Astrocyte (in vitro differentiated cells and primary cell): ENCODE results near the gene MED13. TPM values are rescaled to one million over a fixed set of nuclear protein-coding genes. Genes with fewer than 3 reads are reported as not detected.
A peak's percentile ranks its signal among the peaks of the same experiment; 100 is the strongest.
"Not testable (repeated sequence)": the region's sequence is repeated elsewhere in the genome, so short reads cannot be mapped to it uniquely, and the experiment has no call there.

Experiments used
- DNase-seq: peaks from one replicate; pipeline ENCODE4 v3.0.0-alpha.2; 2010; ENCODE audit warnings: low read depth
- FAIRE-seq: peaks from 2 replicates; lab custom pipeline; 2011; peaks lifted over from hg19 to GRCh38; lab: Jason Lieb, UNC
- H2AFZ ChIP-seq: 2 replicates; pipeline ENCODE4 v1.6.0; 2012; ENCODE audit warnings: low read depth, low read length, inconsistent platforms
- H3K27ac ChIP-seq: 2 replicates; pipeline ENCODE4 v1.5.1; 2011; ENCODE audit warnings: low read depth, low read length, inconsistent platforms
- H3K27me3 ChIP-seq: 2 replicates; pipeline ENCODE4 v1.6.0; 2011; ENCODE audit warnings: low read length, inconsistent platforms; ENCODE audit not compliant: insufficient read depth
- H3K36me3 ChIP-seq: 2 replicates; pipeline ENCODE4 v1.5.1; 2011; ENCODE audit warnings: low read length, inconsistent platforms; ENCODE audit not compliant: insufficient read depth
- H3K4me1 ChIP-seq: 2 replicates; pipeline ENCODE4 v1.5.1; 2011; ENCODE audit warnings: low read length, inconsistent platforms; ENCODE audit not compliant: insufficient read depth
- H3K4me2 ChIP-seq: 2 replicates; pipeline ENCODE4 v1.6.0; 2012; ENCODE audit warnings: low read length, inconsistent platforms
- H3K4me3 ChIP-seq: 2 replicates; pipeline ENCODE4 v1.5.1; 2011; ENCODE audit warnings: low read depth, mild to moderate bottlenecking, low read length, inconsistent platforms; ENCODE audit not compliant: insufficient read depth
- H3K79me2 ChIP-seq: 2 replicates; pipeline ENCODE4 v1.6.0; 2012; ENCODE audit warnings: mild to moderate bottlenecking, low read length, inconsistent platforms; ENCODE audit not compliant: insufficient read depth
- H3K9ac ChIP-seq: 2 replicates; pipeline ENCODE4 v1.6.0; 2012; ENCODE audit warnings: mild to moderate bottlenecking, low read length, inconsistent platforms
- H3K9me3 ChIP-seq: 2 replicates; pipeline ENCODE4 v1.5.1; 2012; ENCODE audit warnings: low read depth, mild to moderate bottlenecking, low read length, inconsistent platforms; ENCODE audit not compliant: insufficient read depth
- H4K20me1 ChIP-seq: 2 replicates; pipeline ENCODE4 v1.6.0; 2012; ENCODE audit warnings: low read length, inconsistent platforms; ENCODE audit not compliant: insufficient read depth
- H3K27ac Mint-ChIP-seq: one replicate; pipeline ENCODE4 v1.8.0; 2021; ENCODE audit warnings: mild to moderate bottlenecking, mixed read lengths; ENCODE audit not compliant: unreplicated experiment
- H3K27me3 Mint-ChIP-seq: one replicate; pipeline ENCODE4 v1.8.0; 2021; ENCODE audit warnings: low read depth, mixed read lengths; ENCODE audit not compliant: unreplicated experiment
- H3K36me3 Mint-ChIP-seq: one replicate; pipeline ENCODE4 v1.8.0; 2021; ENCODE audit warnings: low read depth, mixed read lengths; ENCODE audit not compliant: unreplicated experiment
- H3K4me1 Mint-ChIP-seq: one replicate; pipeline ENCODE4 v1.8.0; 2021; ENCODE audit warnings: low read depth, mixed read lengths; ENCODE audit not compliant: unreplicated experiment
- H3K4me3 Mint-ChIP-seq: one replicate; pipeline ENCODE4 v1.8.0; 2021; ENCODE audit warnings: mild to moderate bottlenecking, moderate library complexity, mixed read lengths; ENCODE audit not compliant: unreplicated experiment
- H3K9me3 Mint-ChIP-seq: one replicate; pipeline ENCODE4 v1.8.0; 2021; ENCODE audit warnings: mild to moderate bottlenecking, mixed read lengths; ENCODE audit not compliant: unreplicated experiment
- EZH2 ChIP-seq: IDR thresholded peaks from 2 replicates; pipeline ENCODE4 v1.6.1; 2012; ENCODE audit warnings: mild to moderate bottlenecking, low read length, inconsistent platforms; ENCODE audit not compliant: insufficient read depth
- total RNA-seq: library from RNA; stranded (reverse); gene quantifications from 2 replicates; pipeline ENCODE4 v1.2.1, GENCODE V29; 2021
- TF ChIP-seq, protein P1 (sequence below): IDR thresholded peaks from 2 replicates; pipeline ENCODE4 v1.5.1; 2011; ENCODE audit warnings: low read depth, mild to moderate bottlenecking, inconsistent platforms, low read length, moderate library complexity; ENCODE audit not compliant: insufficient read depth

Gene MED13
- total RNA-seq, 1 donor from 2014 or later: 55.0 TPM

DNA sequence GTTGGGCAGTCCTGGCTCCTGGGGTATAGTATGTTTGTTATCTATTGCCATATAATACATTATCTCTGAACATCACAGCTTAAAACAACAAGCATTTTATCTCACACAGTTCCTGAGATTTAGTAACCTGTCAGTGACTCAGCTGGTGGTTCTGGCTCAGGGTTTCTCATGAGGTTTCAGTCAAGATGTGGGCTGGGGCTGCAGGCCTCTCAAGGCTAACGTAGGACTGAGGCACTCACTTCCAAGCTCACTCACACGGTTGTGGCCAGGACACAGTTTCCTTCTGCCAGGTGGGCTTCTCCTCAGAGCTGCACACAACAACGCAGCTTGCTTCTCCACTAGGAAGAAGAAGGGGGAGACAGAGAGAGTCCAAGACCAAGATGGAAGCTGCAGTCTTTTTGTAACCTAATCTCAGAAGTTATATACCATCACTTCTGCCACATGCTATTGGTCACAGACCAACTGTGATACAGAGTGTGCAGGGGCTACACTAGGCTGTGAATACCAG lies 10.3 kb upstream of the MED13 start:
- H3K36me3 ChIP-seq: no peaks in the 10 kb centered on the region
- no peak overlapping the region for H3K4me3 ChIP-seq
- no peak overlapping the region for H3K27ac ChIP-seq
- H4K20me1 ChIP-seq: no peaks in the 10 kb centered on the region
- H3K9me3 Mint-ChIP-seq: no peaks in the 10 kb centered on the region
- no peak overlapping the region for H2AFZ ChIP-seq
- DNase-seq (peak; percentile 91), FAIRE-seq (no peak)
- H3K4me1 ChIP-seq: peaks cover 5% of the 10 kb centered on the region
- no peak overlapping the region for H3K27ac Mint-ChIP-seq
- H3K79me2 ChIP-seq: no peaks in the 10 kb centered on the region
- H3K27me3 Mint-ChIP-seq: no peaks in the 10 kb centered on the region
- H3K9me3 ChIP-seq: no peaks in the 10 kb centered on the region
- H3K4me3 Mint-ChIP-seq: no peak overlapping the region
- no peak overlapping the region for H3K4me2 ChIP-seq
- no peak for TF ChIP-seq EZH2
- TF ChIP-seq, protein P1, sequence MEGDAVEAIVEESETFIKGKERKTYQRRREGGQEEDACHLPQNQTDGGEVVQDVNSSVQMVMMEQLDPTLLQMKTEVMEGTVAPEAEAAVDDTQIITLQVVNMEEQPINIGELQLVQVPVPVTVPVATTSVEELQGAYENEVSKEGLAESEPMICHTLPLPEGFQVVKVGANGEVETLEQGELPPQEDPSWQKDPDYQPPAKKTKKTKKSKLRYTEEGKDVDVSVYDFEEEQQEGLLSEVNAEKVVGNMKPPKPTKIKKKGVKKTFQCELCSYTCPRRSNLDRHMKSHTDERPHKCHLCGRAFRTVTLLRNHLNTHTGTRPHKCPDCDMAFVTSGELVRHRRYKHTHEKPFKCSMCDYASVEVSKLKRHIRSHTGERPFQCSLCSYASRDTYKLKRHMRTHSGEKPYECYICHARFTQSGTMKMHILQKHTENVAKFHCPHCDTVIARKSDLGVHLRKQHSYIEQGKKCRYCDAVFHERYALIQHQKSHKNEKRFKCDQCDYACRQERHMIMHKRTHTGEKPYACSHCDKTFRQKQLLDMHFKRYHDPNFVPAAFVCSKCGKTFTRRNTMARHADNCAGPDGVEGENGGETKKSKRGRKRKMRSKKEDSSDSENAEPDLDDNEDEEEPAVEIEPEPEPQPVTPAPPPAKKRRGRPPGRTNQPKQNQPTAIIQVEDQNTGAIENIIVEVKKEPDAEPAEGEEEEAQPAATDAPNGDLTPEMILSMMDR: no peak
- no peaks in the 10 kb centered on the region for H3K36me3 Mint-ChIP-seq
- H3K9ac ChIP-seq: no peak overlapping the region
- peaks cover 5% of the 10 kb centered on the region for H3K27me3 ChIP-seq
- no peaks in the 10 kb centered on the region for H3K4me1 Mint-ChIP-seq

DNA sequence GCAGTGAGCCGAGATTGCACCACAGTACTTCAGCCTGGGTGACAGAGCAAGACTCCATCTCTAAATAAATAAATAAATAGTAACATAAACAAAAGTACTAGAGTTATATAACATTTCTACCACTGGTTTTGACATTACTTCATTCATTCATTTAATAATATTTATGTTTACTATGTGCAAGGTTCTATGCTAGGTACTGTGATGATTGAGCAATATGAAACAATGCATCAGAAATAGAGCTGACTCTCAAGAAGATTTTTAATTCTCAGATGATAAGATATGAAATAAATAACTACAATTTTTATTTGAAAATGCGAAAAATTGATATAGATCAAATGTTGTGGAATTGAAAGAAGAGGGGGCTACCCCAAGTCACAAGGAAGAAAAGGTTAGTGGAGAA lies 8.9 kb upstream of the MED13 start:
- Mint-ChIP-seq H3K27me3 (no peaks in the 10 kb centered on the region), H3K4me1 (no peaks in the 10 kb centered on the region), H3K4me3 (no peak overlapping the region), H3K9me3 (no peaks in the 10 kb centered on the region), H3K36me3 (no peaks in the 10 kb centered on the region), H3K27ac (no peak overlapping the region)
- Histone ChIP-seq H3K4me3 (no peak overlapping the region), H3K9ac (no peak overlapping the region), H3K4me2 (no peak overlapping the region), H3K4me1 (peaks cover 5% of the 10 kb centered on the region), H3K9me3 (no peaks in the 10 kb centered on the region), H3K36me3 (no peaks in the 10 kb centered on the region), H3K27me3 (peaks cover 3% of the 10 kb centered on the region), H3K79me2 (no peaks in the 10 kb centered on the region), H3K27ac (no peak overlapping the region), H2AFZ (no peak overlapping the region), H4K20me1 (no peaks in the 10 kb centered on the region)
- FAIRE-seq (no peak), DNase-seq (no peak)
- TF ChIP-seq, protein P1: no peak
- no peak for TF ChIP-seq EZH2

DNA sequence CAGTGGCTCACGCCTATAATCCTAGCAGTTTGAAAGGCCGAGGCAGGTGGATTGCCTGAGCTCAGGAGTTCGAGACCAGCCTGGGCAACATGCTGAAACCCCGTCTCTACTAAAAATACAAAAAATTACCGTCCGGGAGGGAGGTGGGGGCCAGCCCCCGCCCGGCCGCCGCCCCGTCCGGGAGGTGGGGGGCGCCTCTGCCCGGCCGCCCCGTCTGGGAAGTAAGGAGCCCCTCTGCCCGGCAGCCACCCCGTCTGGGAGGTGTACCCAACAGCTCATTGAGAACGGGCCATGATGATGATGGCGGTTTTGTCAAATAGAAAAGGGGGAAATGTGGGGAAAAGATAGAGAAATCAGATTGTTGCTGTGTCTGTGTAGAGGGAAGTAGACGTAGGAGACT lies 7.8 kb upstream of the MED13 start:
- H3K4me1 ChIP-seq, H3K4me3 ChIP-seq, H3K4me1 Mint-ChIP-seq, H3K36me3 Mint-ChIP-seq, DNase-seq, H3K9ac ChIP-seq, H3K36me3 ChIP-seq, H3K27ac Mint-ChIP-seq, H3K9me3 Mint-ChIP-seq, H4K20me1 ChIP-seq, H3K9me3 ChIP-seq, H3K27me3 ChIP-seq, H2AFZ ChIP-seq, H3K27ac ChIP-seq, H3K79me2 ChIP-seq, H3K27me3 Mint-ChIP-seq, FAIRE-seq, H3K4me3 Mint-ChIP-seq, H3K4me2 ChIP-seq: not testable (repeated sequence)
